GM21717 (cell line): Measurements from ENCODE around the gene ANXA3.
"Not testable (repeated sequence)": the region's sequence is repeated elsewhere in the genome, so short reads cannot be mapped to it uniquely, and the experiment has no call there.

Source experiments
- ATAC-seq: cut with Tn5 transposase; IDR thresholded peaks from one replicate; pipeline ENCODE4 v1.9.1; 2021; ENCODE audit warnings: mild to moderate bottlenecking, moderate library complexity; ENCODE audit not compliant: unreplicated experiment

The ANXA3 gene

GRCh38 chr4:78551420-78552351, at the start of gene ANXA3:
Gene ANXA3 (plus strand): TSS chr4:78551770. CDS start chr4:78554474, 2,704 bp downstream.
- ATAC-seq: peak; percentile 55

GRCh38 chr4:78506260-78506659, 45.3 kb upstream of the ANXA3 start:
- ATAC-seq: not testable (repeated sequence)

GRCh38 chr4:78509043-78509442, 42.5 kb upstream of the ANXA3 start:
- no peak for ATAC-seq

- ATAC-seq: no peak
Observed at GRCh38 chr4:78510108-78510507, 41.5 kb upstream of the ANXA3 start.

GRCh38 chr4:78510681-78511080, 40.9 kb upstream of the ANXA3 start:
- no peak for ATAC-seq

- no peak for ATAC-seq
Observed at GRCh38 chr4:78512357-78512920, 39.1 kb upstream of the ANXA3 start.

- ATAC-seq: no peak
Observed at GRCh38 chr4:78513411-78513975, 38.1 kb upstream of the ANXA3 start.

- ATAC-seq: no peak
Observed at GRCh38 chr4:78517050-78517652, 34.4 kb upstream of the ANXA3 start.

GRCh38 chr4:78518561-78518960, 33.0 kb upstream of the ANXA3 start:
- no peak for ATAC-seq

GRCh38 chr4:78519962-78520361, 31.6 kb upstream of the ANXA3 start:
- no peak for ATAC-seq

GRCh38 chr4:78520808-78521226, 30.8 kb upstream of the ANXA3 start:
- ATAC-seq: no peak

- no peak for ATAC-seq
Observed at GRCh38 chr4:78524009-78524408, 27.6 kb upstream of the ANXA3 start.

GRCh38 chr4:78525559-78525958, 26.0 kb upstream of the ANXA3 start:
- ATAC-seq: no peak

GRCh38 chr4:78527103-78527502, 24.5 kb upstream of the ANXA3 start:
- ATAC-seq: no peak

GRCh38 chr4:78527555-78527954, 24.0 kb upstream of the ANXA3 start:
- no peak for ATAC-seq

- ATAC-seq: no peak
Observed at GRCh38 chr4:78528327-78528726, 23.2 kb upstream of the ANXA3 start.

- ATAC-seq: no peak
Observed at GRCh38 chr4:78529569-78530209, 21.9 kb upstream of the ANXA3 start.

GRCh38 chr4:78532046-78532445, 19.5 kb upstream of the ANXA3 start:
- ATAC-seq: no peak

GRCh38 chr4:78533854-78534253, 17.7 kb upstream of the ANXA3 start:
- ATAC-seq: no peak

GRCh38 chr4:78534286-78534955, 17.1 kb upstream of the ANXA3 start:
- ATAC-seq: no peak
